GM12878 (cell line): ENCODE results near the gene UST.

Experiments
- CTCF ChIP-seq, 3 experiments: IDR thresholded peaks in 2 of 3; conservative IDR thresholded peaks in 1 of 3; 2 replicates each; pipeline ENCODE4 v1.5.1; 2011; ENCODE audit warnings: low read depth in 3 of 3, low read length in 3 of 3, mild to moderate bottlenecking in 3 of 3, control low read depth in 2 of 3, moderate library complexity in 2 of 3, inconsistent platforms in 1 of 3, mixed read lengths in 1 of 3; ENCODE audit not compliant: control insufficient read depth in 2 of 3, insufficient read depth in 1 of 3; ENCODE audit errors: extremely low read depth in 1 of 3
- JUND ChIP-seq: IDR thresholded peaks from 2 replicates; pipeline ENCODE4 v1.6.1; 2012; ENCODE audit warnings: low read depth, mild to moderate bottlenecking, low read length, improper control_type of control experiment, moderate library complexity
- REST ChIP-seq: IDR thresholded peaks from 2 replicates; pipeline ENCODE4 v1.6.1; 2012; ENCODE audit warnings: mild to moderate bottlenecking, low read depth, low read length
- SMC3 ChIP-seq: IDR thresholded peaks from 2 replicates; pipeline ENCODE4 v1.6.1; 2011; ENCODE audit warnings: low read length, improper control_type of control experiment, borderline replicate concordance
- SRF ChIP-seq, 2 experiments: IDR thresholded peaks; 2 replicates each; pipeline ENCODE4 v1.6.1; 2011; ENCODE audit warnings: low read depth in 2 of 2, low read length in 2 of 2, mild to moderate bottlenecking in 1 of 2, moderate library complexity in 1 of 2
- USF2 ChIP-seq: IDR thresholded peaks from 2 replicates; pipeline ENCODE4 v1.6.1; 2011; ENCODE audit warnings: low read depth, low read length, improper control_type of control experiment, borderline replicate concordance

GRCh38 chr6:148971031-148971927, 224.4 kb downstream of the UST start:
- TF ChIP-seq REST (no peak), JUND (no peak), SRF (IDR thresholded peaks at IDR 0.05; ENCODE audit: low read depth in 2 of 2, low read length in 2 of 2) (no peak), CTCF (IDR thresholded peaks at IDR 0.05 in 2 of 3, conservative IDR thresholded peaks at IDR 0.05 in 1 of 3; ENCODE audit: control insufficient read depth in 2 of 3, extremely low read depth in 1 of 3, insufficient read depth in 1 of 3, low read depth in 3 of 3, low read length in 3 of 3) (no peak), SMC3 (no peak), USF2 (no peak)
